NCI-H1092 (cell line): Measurements from ENCODE around the gene TFAP2E.
"Not testable (repeated sequence)": the region's sequence is repeated elsewhere in the genome, so short reads cannot be mapped to it uniquely, and the experiment has no call there.

Experiments used
- DNase-seq: peaks from one replicate; lab custom pipeline; 2025; lab: John Stamatoyannopoulos, UW

The TFAP2E gene

GRCh38 chr1:35574125-35574654 lies 1.1 kb downstream of the TFAP2E start:
- no peak for DNase-seq

- DNase-seq: no peak
These were observed 1.7 kb downstream of the TFAP2E start for GRCh38 chr1:35574655-35575415.

GRCh38 chr1:35575416-35575958 lies 2.4 kb downstream of the TFAP2E start:
- no peak for DNase-seq

- DNase-seq: no peak
These were observed 3.1 kb downstream of the TFAP2E start for GRCh38 chr1:35576061-35576765.

GRCh38 chr1:35576766-35577070 lies 3.6 kb downstream of the TFAP2E start:
- DNase-seq: not testable (repeated sequence)

GRCh38 chr1:35577071-35577998 lies 4.2 kb downstream of the TFAP2E start:
- DNase-seq: no peak

- no peak for DNase-seq
These were observed 7.9 kb downstream of the TFAP2E start for GRCh38 chr1:35580949-35581388.

GRCh38 chr1:35581621-35582020 lies 8.5 kb downstream of the TFAP2E start:
- DNase-seq: not testable (repeated sequence)

GRCh38 chr1:35585281-35585680 lies 12.2 kb downstream of the TFAP2E start:
- DNase-seq: no peak

- DNase-seq: not testable (repeated sequence)
These were observed 12.7 kb downstream of the TFAP2E start for GRCh38 chr1:35585805-35586204.

- no peak for DNase-seq
These were observed 13.7 kb downstream of the TFAP2E start for GRCh38 chr1:35586808-35587207.

- DNase-seq: no peak
These were observed 14.6 kb downstream of the TFAP2E start for GRCh38 chr1:35587736-35588135.

- DNase-seq: no peak
These were observed 15.2 kb downstream of the TFAP2E start for GRCh38 chr1:35588197-35588910.

- no peak for DNase-seq
These were observed 16.7 kb downstream of the TFAP2E start for GRCh38 chr1:35589516-35590427.

GRCh38 chr1:35590476-35591040 lies 17.4 kb downstream of the TFAP2E start:
- no peak for DNase-seq

GRCh38 chr1:35591211-35591610 lies 18.1 kb downstream of the TFAP2E start:
- no peak for DNase-seq

GRCh38 chr1:35592991-35593769 lies 20.1 kb downstream of the TFAP2E start:
- no peak for DNase-seq

- no peak for DNase-seq
These were observed 21.1 kb downstream of the TFAP2E start for GRCh38 chr1:35594005-35594760.
